ENCODE results near the gene KDM5B.

The KDM5B gene

GRCh38 chr1:202711949-202712635 lies 96.1 kb downstream of the KDM5B start:
- no peak for DNase-seq (ENCODE audit: low read depth)

GRCh38 chr1:202710070-202711045 lies 97.9 kb downstream of the KDM5B start, which contains the start of gene SYT2:
TSS of gene SYT2 (minus strand) at chr1:202710454. CDS start at chr1:202605772, 104,682 bp downstream.
- no peak for DNase-seq (ENCODE audit: low read depth)

- DNase-seq (ENCODE audit: low read depth), result no peak
These were observed 98.8 kb downstream of the KDM5B start for GRCh38 chr1:202709276-202710041.

GRCh38 chr1:202708456-202709275 lies 99.6 kb downstream of the KDM5B start:
- DNase-seq (ENCODE audit: low read depth), result no peak

GRCh38 chr1:202706851-202707250 lies 101.4 kb downstream of the KDM5B start:
- no peak for DNase-seq (ENCODE audit: low read depth)

- no peak for DNase-seq (ENCODE audit: low read depth)
These were observed 103.6 kb downstream of the KDM5B start for GRCh38 chr1:202704601-202705000.

GRCh38 chr1:202703191-202703590 lies 105.0 kb downstream of the KDM5B start:
- DNase-seq (ENCODE audit: low read depth), result no peak

- DNase-seq (ENCODE audit: low read depth), result no peak
These were observed 106.1 kb downstream of the KDM5B start for GRCh38 chr1:202702088-202702487.

GRCh38 chr1:202701200-202701599 lies 107.0 kb downstream of the KDM5B start:
- no peak for DNase-seq (ENCODE audit: low read depth)

GRCh38 chr1:202700061-202700460 lies 108.2 kb downstream of the KDM5B start:
- no peak for DNase-seq (ENCODE audit: low read depth)

- no peak for DNase-seq (ENCODE audit: low read depth)
These were observed 109.9 kb downstream of the KDM5B start for GRCh38 chr1:202698276-202698675.

- DNase-seq (ENCODE audit: low read depth), result no peak
These were observed 111.2 kb downstream of the KDM5B start for GRCh38 chr1:202697038-202697437.

GRCh38 chr1:202694314-202694713 lies 113.9 kb downstream of the KDM5B start:
- DNase-seq (ENCODE audit: low read depth), result no peak

GRCh38 chr1:202692959-202693555 lies 115.2 kb downstream of the KDM5B start:
- peak; percentile 38 for DNase-seq (ENCODE audit: low read depth)

GRCh38 chr1:202691816-202692215 lies 116.4 kb downstream of the KDM5B start:
- no peak for DNase-seq (ENCODE audit: low read depth)

GRCh38 chr1:202689493-202690342 lies 118.5 kb downstream of the KDM5B start:
- DNase-seq (ENCODE audit: low read depth), result no peak

GRCh38 chr1:202689082-202689481 lies 119.1 kb downstream of the KDM5B start:
- DNase-seq (ENCODE audit: low read depth), result no peak

GRCh38 chr1:202688401-202688800 lies 119.8 kb downstream of the KDM5B start:
- DNase-seq (ENCODE audit: low read depth), result no peak

- no peak for DNase-seq (ENCODE audit: low read depth)
These were observed 120.4 kb downstream of the KDM5B start for GRCh38 chr1:202687798-202688197.

GRCh38 chr1:202687370-202687769 lies 120.9 kb downstream of the KDM5B start:
- DNase-seq (ENCODE audit: low read depth), result no peak
